Inferior parietal cortex (tissue), 1 donor: ENCODE results near the gene TAF1L.
"Not testable (repeated sequence)": the region's sequence is repeated elsewhere in the genome, so short reads cannot be mapped to it uniquely, and the experiment has no call there.

Experiments
- DNase-seq: peaks from one replicate; pipeline ENCODE4 v3.0.0-alpha.2; 2016; ENCODE audit errors: extremely low spot score

TAF1L gene, protein sequence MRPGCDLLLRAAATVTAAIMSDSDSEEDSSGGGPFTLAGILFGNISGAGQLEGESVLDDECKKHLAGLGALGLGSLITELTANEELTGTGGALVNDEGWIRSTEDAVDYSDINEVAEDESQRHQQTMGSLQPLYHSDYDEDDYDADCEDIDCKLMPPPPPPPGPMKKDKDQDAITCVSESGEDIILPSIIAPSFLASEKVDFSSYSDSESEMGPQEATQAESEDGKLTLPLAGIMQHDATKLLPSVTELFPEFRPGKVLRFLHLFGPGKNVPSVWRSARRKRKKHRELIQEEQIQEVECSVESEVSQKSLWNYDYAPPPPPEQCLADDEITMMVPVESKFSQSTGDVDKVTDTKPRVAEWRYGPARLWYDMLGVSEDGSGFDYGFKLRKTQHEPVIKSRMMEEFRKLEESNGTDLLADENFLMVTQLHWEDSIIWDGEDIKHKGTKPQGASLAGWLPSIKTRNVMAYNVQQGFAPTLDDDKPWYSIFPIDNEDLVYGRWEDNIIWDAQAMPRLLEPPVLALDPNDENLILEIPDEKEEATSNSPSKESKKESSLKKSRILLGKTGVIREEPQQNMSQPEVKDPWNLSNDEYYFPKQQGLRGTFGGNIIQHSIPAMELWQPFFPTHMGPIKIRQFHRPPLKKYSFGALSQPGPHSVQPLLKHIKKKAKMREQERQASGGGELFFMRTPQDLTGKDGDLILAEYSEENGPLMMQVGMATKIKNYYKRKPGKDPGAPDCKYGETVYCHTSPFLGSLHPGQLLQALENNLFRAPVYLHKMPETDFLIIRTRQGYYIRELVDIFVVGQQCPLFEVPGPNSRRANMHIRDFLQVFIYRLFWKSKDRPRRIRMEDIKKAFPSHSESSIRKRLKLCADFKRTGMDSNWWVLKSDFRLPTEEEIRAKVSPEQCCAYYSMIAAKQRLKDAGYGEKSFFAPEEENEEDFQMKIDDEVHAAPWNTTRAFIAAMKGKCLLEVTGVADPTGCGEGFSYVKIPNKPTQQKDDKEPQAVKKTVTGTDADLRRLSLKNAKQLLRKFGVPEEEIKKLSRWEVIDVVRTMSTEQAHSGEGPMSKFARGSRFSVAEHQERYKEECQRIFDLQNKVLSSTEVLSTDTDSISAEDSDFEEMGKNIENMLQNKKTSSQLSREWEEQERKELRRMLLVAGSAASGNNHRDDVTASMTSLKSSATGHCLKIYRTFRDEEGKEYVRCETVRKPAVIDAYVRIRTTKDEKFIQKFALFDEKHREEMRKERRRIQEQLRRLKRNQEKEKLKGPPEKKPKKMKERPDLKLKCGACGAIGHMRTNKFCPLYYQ (N-terminal part only)

DNA sequence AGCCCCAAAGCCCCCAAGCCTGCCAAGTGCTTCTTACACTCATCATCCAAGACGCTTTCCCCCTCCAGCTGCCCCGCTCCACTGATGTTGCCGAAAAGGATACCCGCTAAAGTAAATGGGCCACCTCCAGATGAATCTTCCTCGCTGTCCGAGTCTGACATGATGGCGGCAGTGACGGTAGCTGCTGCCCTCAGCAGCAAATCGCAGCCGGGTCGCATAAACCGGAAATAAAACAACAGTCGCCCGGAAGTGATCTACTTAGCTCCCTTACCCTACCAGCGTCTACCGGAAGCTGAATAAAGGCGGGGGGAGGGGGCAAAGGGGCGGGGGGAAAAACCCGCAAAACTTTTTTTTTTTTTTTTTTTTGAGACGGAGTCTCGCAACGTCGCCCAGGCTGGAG lies at the start of gene TAF1L:
Gene TAF1L, minus strand, starts transcription at position 308 of the 400 bp plus-strand sequence. Its CDS starts 90 bp downstream, at position 218.
- no peak for DNase-seq

- DNase-seq: no peak
Observed at GRCh38 chr9:32681751-32682150, 46.3 kb upstream of the TAF1L start.

- no peak for DNase-seq
Observed at GRCh38 chr9:32677931-32678330, 42.5 kb upstream of the TAF1L start.

DNA sequence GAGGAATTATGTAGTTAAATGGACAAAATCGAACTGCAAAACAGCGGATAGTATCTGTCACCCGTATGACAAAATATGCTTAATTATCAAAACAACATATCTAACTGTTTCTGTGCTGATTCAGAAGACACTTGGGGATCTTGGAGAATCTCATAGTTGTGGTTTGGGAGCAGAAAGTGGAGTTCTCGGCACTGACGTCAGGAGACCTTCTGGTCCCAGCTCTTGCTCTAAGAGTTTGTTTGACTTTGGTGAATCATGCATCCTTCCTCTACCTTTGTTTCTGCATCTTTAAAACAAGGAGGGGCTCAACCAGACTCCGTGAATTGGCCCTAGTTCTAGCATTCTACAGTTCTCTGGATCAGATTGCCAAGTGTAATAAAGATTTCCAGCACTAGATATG lies 37.0 kb upstream of the TAF1L start:
- no peak for DNase-seq

GRCh38 chr9:32671333-32671732 lies 35.9 kb upstream of the TAF1L start:
- DNase-seq: peak; percentile 23

DNA sequence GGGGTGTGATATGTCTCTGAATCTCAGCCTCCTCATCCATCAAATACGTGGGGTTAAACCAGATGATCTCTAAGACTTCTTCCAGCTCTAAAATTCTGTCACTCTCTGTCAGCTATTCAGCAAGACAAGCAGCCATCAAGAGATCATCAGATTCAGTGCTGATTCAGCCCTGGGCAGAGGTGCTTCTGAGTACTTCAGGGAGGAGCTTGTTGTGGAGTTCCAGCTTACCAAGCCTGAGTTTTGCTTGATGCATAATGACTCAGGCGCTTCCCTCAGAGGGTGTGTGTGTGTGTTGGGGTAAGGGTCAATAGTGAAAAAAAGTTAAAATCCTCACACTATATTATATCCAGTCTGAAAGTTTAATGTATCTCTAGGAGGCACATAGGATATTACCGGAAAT lies 29.6 kb upstream of the TAF1L start:
- DNase-seq: no peak

- DNase-seq: no peak
Observed at GRCh38 chr9:32663741-32664140, 28.3 kb upstream of the TAF1L start.

DNA sequence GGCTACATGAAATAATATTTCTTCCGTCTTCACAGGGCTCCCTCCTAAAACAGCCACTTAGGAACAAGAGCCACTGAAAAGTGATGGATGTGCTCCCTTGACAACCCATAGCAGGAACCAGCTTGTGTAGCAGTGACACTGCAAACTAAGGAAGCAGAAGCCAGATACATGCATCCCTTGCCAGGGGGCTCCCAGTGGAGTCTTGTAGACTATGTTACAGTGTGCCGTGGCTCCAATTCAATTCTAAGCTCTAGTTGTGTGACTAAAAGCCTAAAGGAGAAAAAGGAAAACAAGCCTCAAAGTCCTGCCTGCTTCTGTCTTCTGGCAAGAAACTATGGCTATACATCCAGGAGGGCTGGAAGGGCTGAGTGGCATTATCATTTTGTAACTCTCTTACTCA lies 12.2 kb upstream of the TAF1L start:
- DNase-seq: no peak

- no peak for DNase-seq
Observed at GRCh38 chr9:32644698-32645097, 9.2 kb upstream of the TAF1L start.

GRCh38 chr9:32633151-32633550 lies 2.3 kb downstream of the TAF1L start:
- DNase-seq: peak; percentile 5

- DNase-seq: no peak
Observed at GRCh38 chr9:32631991-32632390, 3.5 kb downstream of the TAF1L start.

GRCh38 chr9:32627394-32627954 lies 8.0 kb downstream of the TAF1L start:
- no peak for DNase-seq

GRCh38 chr9:32625320-32625719 lies 10.1 kb downstream of the TAF1L start:
- DNase-seq: no peak

- no peak for DNase-seq
Observed at GRCh38 chr9:32622948-32623347, 12.5 kb downstream of the TAF1L start.

GRCh38 chr9:32618261-32618660 lies 17.2 kb downstream of the TAF1L start:
- no peak for DNase-seq

DNA sequence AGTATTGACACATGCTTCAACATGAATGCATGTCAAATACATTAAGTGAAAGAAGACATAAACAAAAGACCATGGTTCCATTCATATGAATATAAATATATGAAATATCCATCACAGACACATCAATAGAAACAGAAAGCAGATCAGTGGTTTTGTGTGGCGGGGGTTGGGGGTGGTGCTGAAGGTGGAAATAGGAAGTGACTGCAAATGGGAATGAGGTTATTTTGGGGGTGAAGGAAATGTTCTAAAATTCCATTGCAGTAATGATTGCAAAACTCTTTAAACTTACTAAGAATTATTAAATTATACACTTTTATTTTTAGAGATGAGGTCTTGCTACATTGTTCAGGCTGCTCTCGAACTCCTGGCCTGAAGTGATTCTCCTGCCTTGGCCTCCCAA lies 28.7 kb downstream of the TAF1L start:
- DNase-seq: no peak

DNA sequence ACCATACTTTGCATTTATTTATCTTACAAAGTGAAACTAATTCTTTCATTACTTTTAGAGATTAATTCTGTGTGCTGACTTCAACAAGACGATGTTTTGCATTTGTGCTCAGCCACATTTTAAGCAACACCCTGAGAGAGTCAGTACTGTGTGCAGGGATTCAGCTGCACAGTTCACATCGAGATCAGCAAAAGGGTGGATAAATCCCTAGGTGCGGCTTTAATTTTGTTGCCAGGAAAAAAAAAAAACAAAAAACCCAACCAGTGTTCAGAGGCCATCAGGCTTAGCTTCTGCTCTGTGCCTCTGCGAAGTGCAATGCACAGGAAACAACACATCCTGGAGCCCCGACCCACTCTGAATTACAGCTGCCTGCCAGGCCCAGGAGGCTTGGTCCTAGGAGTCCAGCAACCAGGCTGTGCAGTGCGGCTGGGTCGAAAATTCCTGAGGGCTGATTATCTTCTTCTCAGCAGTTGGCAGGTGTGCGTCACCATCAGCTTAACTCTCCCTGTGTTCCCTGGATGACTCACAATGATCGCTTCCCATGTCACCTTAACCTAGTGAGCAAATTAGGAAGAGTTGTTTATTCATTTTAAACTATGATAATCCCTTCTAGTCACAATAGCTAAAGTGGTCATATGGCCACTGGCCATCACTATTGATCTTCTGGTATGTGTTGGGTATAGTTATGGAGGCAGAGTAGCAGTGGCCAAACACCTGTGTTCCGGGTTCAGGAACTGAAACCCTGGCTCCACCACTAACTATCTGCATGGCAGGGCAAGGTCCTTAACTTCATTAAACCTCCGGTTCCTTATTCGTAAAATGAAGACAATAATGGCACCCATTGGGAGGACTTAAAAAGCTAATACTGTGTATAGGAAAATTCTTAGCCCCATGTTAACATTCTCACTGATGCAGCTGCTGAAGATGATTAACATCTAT lies 31.3 kb downstream of the TAF1L start:
- no peak for DNase-seq

DNA sequence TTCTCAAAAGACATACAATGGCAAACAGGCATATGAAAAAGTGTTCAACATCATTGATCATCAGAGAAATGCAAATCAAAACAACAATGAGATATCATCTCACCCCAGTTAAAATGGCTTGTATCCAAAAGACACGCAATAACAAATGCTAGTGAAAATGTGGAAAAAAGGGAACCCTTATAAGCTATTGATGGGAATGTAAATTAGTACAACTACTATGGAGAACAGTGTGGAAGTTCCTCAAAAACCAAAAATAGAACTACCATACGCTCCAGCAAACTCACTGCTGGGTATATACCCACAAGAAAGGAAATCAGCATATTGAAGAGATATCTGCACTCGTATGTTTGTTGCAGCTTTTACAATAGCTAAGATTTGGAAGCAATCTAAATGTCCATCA lies 36.4 kb downstream of the TAF1L start:
- not testable (repeated sequence) for DNase-seq

GRCh38 chr9:32596936-32597335 lies 38.5 kb downstream of the TAF1L start:
- DNase-seq: no peak

DNA sequence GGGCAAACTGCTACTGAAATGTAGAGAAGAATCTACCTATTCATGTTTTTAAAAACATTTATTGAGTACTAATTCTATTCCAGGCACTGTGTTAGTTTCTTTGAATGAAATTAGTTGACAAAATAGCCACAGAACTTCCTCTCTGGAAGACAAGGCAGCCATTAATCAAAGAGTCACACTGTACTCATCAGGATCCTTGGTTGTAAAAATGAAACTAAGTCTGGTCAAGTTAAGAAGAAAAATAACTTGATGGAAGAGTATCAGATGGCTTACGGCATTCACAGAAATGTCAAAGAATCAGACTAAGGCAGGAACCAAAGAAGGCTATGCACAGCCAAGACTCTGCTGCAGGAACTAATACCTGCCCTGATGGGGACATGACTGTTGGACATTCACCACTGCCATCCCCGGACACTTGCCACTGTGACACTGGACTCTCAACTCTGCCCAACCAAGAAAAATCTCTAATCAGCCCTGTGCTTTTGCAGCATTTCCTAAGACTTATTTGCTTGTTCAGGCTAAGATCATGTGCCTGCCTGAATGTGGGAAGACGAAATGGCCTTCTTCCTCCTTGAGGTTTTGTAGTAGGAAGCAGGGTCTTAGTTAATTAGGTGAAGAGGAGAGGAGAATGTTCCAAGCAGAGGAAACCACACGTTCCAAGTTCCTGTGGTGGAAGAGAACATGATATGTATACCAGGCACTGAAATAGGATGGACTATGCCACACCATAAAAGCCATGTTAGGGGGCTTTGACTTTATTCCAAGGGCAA lies 39.2 kb downstream of the TAF1L start:
- DNase-seq: no peak
